K562 (cell line): ENCODE data around the gene BLOC1S4. TPM values are rescaled to one million over a fixed set of nuclear protein-coding genes. Genes with fewer than 3 reads are reported as not detected.

Source experiments
- ATF3 ChIP-seq, 2 experiments: fragments of 450-650 bp in 1 of 2; sonication (generic) in 1 of 2; formaldehyde crosslinking in 1 of 2; IDR thresholded peaks in 1 of 2; conservative IDR thresholded peaks in 1 of 2; 2 replicates each; pipeline versions ENCODE4 v1.6.1 to v1.8.1; 2016 to 2023; ENCODE audit warnings: mild to moderate bottlenecking in 2 of 2, moderate library complexity in 2 of 2, inconsistent platforms in 1 of 2, missing genetic modification reagents in 1 of 2
- CCAR2 ChIP-seq: fragments of 200-400 bp; formaldehyde crosslinking; IDR thresholded peaks from 2 replicates; pipeline ENCODE4 v1.6.1; 2017; ENCODE audit warnings: mild to moderate bottlenecking, low read depth, low read length
- MAFF ChIP-seq: IDR thresholded peaks from 2 replicates; pipeline ENCODE4 v1.6.1; 2012; ENCODE audit warnings: low read length, improper control_type of control experiment
- NFE2 ChIP-seq: IDR thresholded peaks from 2 replicates; pipeline ENCODE4 v1.6.1; 2014; ENCODE audit warnings: antibody characterized with exemption, low read depth
- PTTG1 ChIP-seq: fragments of 450-650 bp; IDR thresholded peaks from 2 replicates; pipeline ENCODE4 v1.6.1; 2016; ENCODE audit warnings: low read depth, mild to moderate bottlenecking, missing genetic modification characterization, missing compliant biosample characterization
- ZBTB49 ChIP-seq: sonication (generic); formaldehyde crosslinking; IDR thresholded peaks from 2 replicates; pipeline ENCODE4 v1.8.0; 2022; ENCODE audit warnings: missing genetic modification reagents, mild to moderate bottlenecking, borderline replicate concordance
- ZC3H4 ChIP-seq: sonication (generic); formaldehyde crosslinking; IDR thresholded peaks from 2 replicates; pipeline ENCODE4 v1.9.0; 2021; ENCODE audit warnings: missing genetic modification reagents, borderline replicate concordance
- ZMIZ1 ChIP-seq, 2 experiments: fragments of 150-350 bp in 1 of 2; IDR thresholded peaks; 2 replicates each; pipeline ENCODE4 v1.6.1; 2012 to 2016; ENCODE audit warnings: low read depth in 2 of 2, low read length in 2 of 2, mild to moderate bottlenecking in 1 of 2, moderate library complexity in 1 of 2
- ZNF449 ChIP-seq: fragments of 250-450 bp; sonication (Bioruptor Pico); IDR thresholded peaks from 2 replicates; pipeline ENCODE4 v1.8.0; 2022; ENCODE audit warnings: moderate library complexity, mild to moderate bottlenecking, inconsistent platforms
- ZNF57 ChIP-seq: fragments of 450-650 bp; formaldehyde crosslinking; IDR thresholded peaks from 2 replicates; pipeline ENCODE4 v1.4.0; 2020; ENCODE audit warnings: mild to moderate bottlenecking, moderate library complexity
- ZNF586 ChIP-seq: fragments of 450-650 bp; formaldehyde crosslinking; conservative IDR thresholded peaks from 2 replicates; pipeline ENCODE4 v1.4.0; 2020; ENCODE audit warnings: mild to moderate bottlenecking, moderate library complexity
- ZNF830 ChIP-seq: fragments of 250-450 bp; sonication (Bioruptor Pico); IDR thresholded peaks from 2 replicates; pipeline ENCODE4 v1.5.0; 2021; ENCODE audit warnings: mild to moderate bottlenecking
- polyA plus RNA-seq, 8 experiments: library from polyadenylated mRNA; depleted of rRNA in 4 of 8; stranded (reverse) in 5 of 8; unstranded in 3 of 8; fragments of >200 nt; fragmentation: Nextera tagmentation in 2 of 8; fragmentation: Illumina TruSeq in 1 of 8; extraction: Ambion mirVana in 2 of 8; extraction: Trizol in 1 of 8; gene quantifications; 2 replicates each; pipeline versions ENCODE4 v1.2.1 to v1.2.3, GENCODE V29; 2011 to 2014; ENCODE audit warnings: inconsistent platforms in 1 of 8, missing spikeins in 1 of 8
- total RNA-seq, 7 experiments: library from RNA; depleted of rRNA in 6 of 7; stranded (reverse); fragments of >200 nt in 6 of 7; fragmentation: Illumina TruSeq in 2 of 7; extraction: Trizol in 2 of 7; gene quantifications; 2 replicates each; pipeline versions ENCODE4 v1.2.1 to v1.2.3, GENCODE V29; 2011 to 2021; ENCODE audit warnings: low replicate concordance in 1 of 7
- TF ChIP-seq, protein P1 (sequence below): fragments of 250-450 bp; sonication (Bioruptor Pico); IDR thresholded peaks from 2 replicates; pipeline ENCODE4 v1.5.1; 2021; ENCODE audit warnings: mild to moderate bottlenecking

BLOC1S4 gene
- total and polyA plus RNA-seq, 9 of the 15 experiments (the other 6 are each of a cell fraction or from before 2014, with no cell fraction given), result 3.1 to 31.6 (median 11.2) TPM

GRCh38 chr4:6730603-6731317, 14.8 kb downstream of the BLOC1S4 start (continued):
- TF ChIP-seq ZNF449 (CRISPR knock-in tag) (no peak), CCAR2 (no peak), PTTG1 (tag) (no peak), ZBTB49 (CRISPR knock-in tag) (no peak), ZNF57 (no peak), ZMIZ1 (IDR thresholded peaks at IDR 0.05; ENCODE audit: low read depth in 2 of 2, low read length in 2 of 2) (peak in 1 of 2 experiments; percentile 96; a peak in 2 of 4 replicates), ATF3 (IDR thresholded peaks at IDR 0.05) (peak; percentile 36), ATF3 (CRISPR knock-in tag; conservative IDR thresholded peaks at IDR 0.05) (no peak), ZNF586 (CRISPR knock-in tag) (no peak), ZNF830 (CRISPR knock-in tag) (no peak), MAFF (no peak), NFE2 (0 out of 2 replicates have a peak, but pooled peaks have one; percentile 42), ZC3H4 (no peak)
- TF ChIP-seq, protein P1, sequence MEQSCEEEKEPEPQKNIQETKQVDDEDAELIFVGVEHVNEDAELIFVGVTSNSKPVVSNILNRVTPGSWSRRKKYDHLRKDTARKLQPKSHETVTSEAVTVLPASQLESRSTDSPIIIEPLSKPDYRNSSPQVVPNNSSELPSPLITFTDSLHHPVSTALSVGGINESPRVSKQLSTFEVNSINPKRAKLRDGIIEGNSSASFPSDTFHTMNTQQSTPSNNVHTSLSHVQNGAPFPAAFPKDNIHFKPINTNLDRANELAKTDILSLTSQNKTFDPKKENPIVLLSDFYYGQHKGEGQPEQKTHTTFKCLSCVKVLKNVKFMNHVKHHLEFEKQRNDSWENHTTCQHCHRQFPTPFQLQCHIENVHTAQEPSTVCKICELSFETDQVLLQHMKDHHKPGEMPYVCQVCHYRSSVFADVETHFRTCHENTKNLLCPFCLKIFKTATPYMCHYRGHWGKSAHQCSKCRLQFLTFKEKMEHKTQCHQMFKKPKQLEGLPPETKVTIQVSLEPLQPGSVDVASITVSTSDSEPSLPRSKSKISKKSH, result no peak
